GM23338 (cell line): ENCODE results near the gene C12orf42.

Experiments
- CTCF ChIP-seq, 2 experiments: fragments of 200-600 bp in 1 of 2; sonication (generic) in 1 of 2; conservative IDR thresholded peaks; 2 replicates each; pipeline versions ENCODE4 v1.5.1 to v1.6.1; 2016 to 2017; ENCODE audit warnings: antibody characterized with exemption in 2 of 2, low read depth in 2 of 2, mild to moderate bottlenecking in 2 of 2, moderate library complexity in 1 of 2
- EZH2 ChIP-seq: fragments of 200-600 bp; sonication (generic); IDR thresholded peaks from one replicate; pipeline ENCODE4 v1.8.0; 2017; ENCODE audit warnings: antibody characterized with exemption, mild to moderate bottlenecking, low read depth; ENCODE audit not compliant: unreplicated experiment
- POLR2AphosphoS5 ChIP-seq: IDR thresholded peaks from 2 replicates; pipeline ENCODE4 v1.6.1; 2016; ENCODE audit warnings: antibody characterized with exemption, low read depth
- REST ChIP-seq: IDR thresholded peaks from one replicate; pipeline ENCODE4 v1.6.1; 2018; ENCODE audit warnings: antibody characterized with exemption; ENCODE audit not compliant: unreplicated experiment
- ZNF331 ChIP-seq: fragments of 250-450 bp; sonication (Bioruptor Pico); IDR thresholded peaks from 2 replicates; pipeline ENCODE4 v1.5.0; 2020; ENCODE audit warnings: low read depth, mild to moderate bottlenecking, moderate library complexity

GRCh38 chr12:103401421-103401820, 94.3 kb downstream of the C12orf42 start:
- peak in 1 of 2 experiments; percentile 59; a peak in 3 of 4 replicates for TF ChIP-seq CTCF (conservative IDR thresholded peaks at IDR 0.05; ENCODE audit: low read depth in 2 of 2)
- TF ChIP-seq EZH2, result no peak
- TF ChIP-seq POLR2AphosphoS5, result no peak
- no peak for TF ChIP-seq REST
- TF ChIP-seq ZNF331, result no peak
